Smooth muscle cell (in vitro differentiated cells): Measurements from ENCODE around the gene TMEM127. TPM values are rescaled to one million over a fixed set of nuclear protein-coding genes. Genes with fewer than 3 reads are reported as not detected.

Experiments
- DNase-seq: peaks from one replicate; lab custom pipeline; 2025; ENCODE audit not compliant: unreplicated experiment; lab: John Stamatoyannopoulos, UW
- H2AFZ ChIP-seq: fragments of 200-600 bp; sonication (generic); 2 replicates; pipeline ENCODE4 v1.6.0; 2016; ENCODE audit warnings: antibody characterized with exemption, low read depth, mild to moderate bottlenecking
- H3F3A ChIP-seq: fragments of 200-600 bp; sonication (generic); 2 replicates; pipeline ENCODE4 v1.6.0; 2017; ENCODE audit warnings: antibody characterized with exemption, low read depth
- H3K27ac ChIP-seq: fragments of 200-600 bp; sonication (generic); 2 replicates; pipeline ENCODE4 v1.5.1; 2016; ENCODE audit warnings: low read depth, mild to moderate bottlenecking
- H3K27me3 ChIP-seq: fragments of 200-600 bp; sonication (generic); 2 replicates; pipeline ENCODE4 v1.6.1; 2016; ENCODE audit warnings: low read depth, mild to moderate bottlenecking
- H3K36me3 ChIP-seq: fragments of 200-600 bp; sonication (generic); 2 replicates; pipeline ENCODE4 v1.5.1; 2016; ENCODE audit warnings: low read depth
- H3K4me1 ChIP-seq: fragments of 200-600 bp; sonication (generic); 2 replicates; pipeline ENCODE4 v1.5.1; 2016; ENCODE audit warnings: low read depth
- H3K4me2 ChIP-seq: fragments of 200-600 bp; sonication (generic); 2 replicates; pipeline ENCODE4 v1.6.0; 2016; ENCODE audit warnings: mild to moderate bottlenecking
- H3K4me3 ChIP-seq: fragments of 200-600 bp; sonication (generic); 2 replicates; pipeline ENCODE4 v1.5.1; 2016; ENCODE audit warnings: mild to moderate bottlenecking
- H3K79me2 ChIP-seq: fragments of 200-600 bp; sonication (generic); 2 replicates; pipeline ENCODE4 v1.6.0; 2016; ENCODE audit warnings: low read depth, mild to moderate bottlenecking
- H3K9ac ChIP-seq: fragments of 200-600 bp; sonication (generic); 2 replicates; pipeline ENCODE4 v1.6.0; 2016; ENCODE audit warnings: low read depth
- H3K9me3 ChIP-seq: fragments of 200-600 bp; sonication (generic); replicated peaks from 2 replicates; pipeline ENCODE4 v1.5.1; 2016; ENCODE audit warnings: low read depth
- H4K20me1 ChIP-seq: fragments of 200-600 bp; sonication (generic); 2 replicates; pipeline ENCODE4 v1.6.0; 2016; ENCODE audit warnings: low read depth
- CTCF ChIP-seq: fragments of 200-600 bp; sonication (generic); IDR thresholded peaks from 2 replicates; pipeline ENCODE4 v1.5.1; 2017; ENCODE audit warnings: borderline replicate concordance, mild to moderate bottlenecking, antibody characterized with exemption; ENCODE audit not compliant: insufficient read depth, poor library complexity, severe bottlenecking
- WGBS: methylation state at CpG from one replicate; pipeline ENCODE4 v1.1.7; 2016; ENCODE audit warnings: low lambda C conversion rate; 5-methylcytosine and 5-hydroxymethylcytosine counted together
- polyA plus RNA-seq: library from polyadenylated mRNA; unstranded; fragments of >200 nt; fragmentation: Nextera tagmentation; extraction: Ambion mirVana; gene quantifications from 2 replicates; pipeline ENCODE4 v1.2.1, GENCODE V29; 2016
- total RNA-seq: library from RNA; depleted of rRNA; stranded (reverse); fragments of >200 nt; gene quantifications from 2 replicates; pipeline ENCODE4 v1.2.3, GENCODE V29; 2014

The TMEM127 gene
- total and polyA plus RNA-seq, 2 experiments from 2014 or later: 21.9 to 31.8 TPM

GRCh38 chr2:96249654-96250053 lies 16.1 kb downstream of the TMEM127 start:
- no peaks in the 10 kb centered on the region for H3K9me3 ChIP-seq
- no peak for TF ChIP-seq CTCF
- H3K27me3 ChIP-seq: no peaks in the 10 kb centered on the region
- H3K9ac ChIP-seq: no peak overlapping the region
- H3K4me3 ChIP-seq: no peak overlapping the region
- H3K79me2 ChIP-seq: no peaks in the 10 kb centered on the region
- 88% methylated on average over 9 of the region's 9 CpGs for WGBS
- no peak for DNase-seq
- H2AFZ ChIP-seq: no peak overlapping the region
- H4K20me1 ChIP-seq: no peaks in the 10 kb centered on the region
- no peak overlapping the region for H3K4me2 ChIP-seq
- H3K4me1 ChIP-seq: no peaks in the 10 kb centered on the region
- no peak overlapping the region for H3K27ac ChIP-seq
- peaks cover 4% of the 10 kb centered on the region for H3F3A ChIP-seq
- H3K36me3 ChIP-seq: no peaks in the 10 kb centered on the region

DNA sequence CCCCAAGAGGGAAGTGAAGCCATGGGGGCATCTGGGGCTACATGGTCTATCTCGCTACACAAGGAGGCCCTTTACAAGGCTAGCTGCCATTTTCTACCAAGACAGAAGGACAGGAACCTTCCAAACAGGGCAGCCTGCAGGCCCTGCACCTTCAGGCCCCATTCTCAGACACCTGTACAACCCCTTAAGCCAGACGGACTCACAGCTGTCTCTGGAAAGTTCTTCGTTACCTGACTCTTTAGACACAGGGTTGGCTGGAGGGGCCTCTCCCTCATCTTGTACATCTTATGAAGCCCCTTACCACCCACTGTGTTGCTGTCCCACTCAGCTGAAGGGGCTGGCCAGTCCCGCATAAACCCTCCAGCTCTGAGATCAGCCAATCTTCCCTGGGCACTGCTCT lies 17.2 kb downstream of the TMEM127 start:
- H3K27ac ChIP-seq: no peak overlapping the region
- no peak overlapping the region for H3K4me2 ChIP-seq
- no peak for TF ChIP-seq CTCF
- 96% methylated on average over 4 of the region's 4 CpGs for WGBS
- H3K4me1 ChIP-seq: no peaks in the 10 kb centered on the region
- no peak for DNase-seq
- no peak overlapping the region for H3K9ac ChIP-seq
- no peaks in the 10 kb centered on the region for H3K79me2 ChIP-seq
- H3K36me3 ChIP-seq: no peaks in the 10 kb centered on the region
- peaks cover 4% of the 10 kb centered on the region for H3F3A ChIP-seq
- H4K20me1 ChIP-seq: no peaks in the 10 kb centered on the region
- H3K9me3 ChIP-seq: no peaks in the 10 kb centered on the region
- no peak overlapping the region for H3K4me3 ChIP-seq
- no peaks in the 10 kb centered on the region for H3K27me3 ChIP-seq
- H2AFZ ChIP-seq: no peak overlapping the region

DNA sequence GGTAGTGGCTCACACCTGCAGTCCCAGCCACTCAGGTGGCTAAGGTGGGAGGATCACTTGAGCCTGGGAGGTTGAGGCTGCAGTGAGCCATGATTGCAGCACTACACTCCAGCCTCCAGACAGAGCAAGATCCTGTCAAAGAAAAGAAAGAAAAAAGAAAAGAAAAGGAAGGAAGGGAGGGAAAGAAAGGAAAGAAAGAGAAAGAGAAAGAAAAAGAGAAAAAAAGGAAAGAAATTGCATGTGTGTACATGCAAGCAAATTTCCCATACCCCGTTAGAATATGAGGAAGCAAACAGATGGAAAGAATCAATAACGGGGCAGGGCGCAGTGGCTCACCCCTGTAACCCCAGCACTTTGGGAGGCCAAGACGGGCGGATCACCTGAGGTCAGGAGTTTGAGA lies 17.9 kb downstream of the TMEM127 start:
- Histone ChIP-seq H3K36me3 (no peaks in the 10 kb centered on the region), H3K79me2 (no peaks in the 10 kb centered on the region), H3K4me1 (no peaks in the 10 kb centered on the region), H3K9ac (no peak overlapping the region), H3K9me3 (no peaks in the 10 kb centered on the region), H3F3A (peaks cover 4% of the 10 kb centered on the region), H3K4me2 (no peak overlapping the region), H3K27ac (no peak overlapping the region), H3K27me3 (no peaks in the 10 kb centered on the region), H2AFZ (no peak overlapping the region), H3K4me3 (no peak overlapping the region), H4K20me1 (no peaks in the 10 kb centered on the region)
- no peak for DNase-seq
- TF ChIP-seq CTCF: no peak
- WGBS: 97% methylated on average over 5 of the region's 5 CpGs

- no peak overlapping the region for H3K4me3 ChIP-seq
- no peak overlapping the region for H3K27ac ChIP-seq
- no peaks in the 10 kb centered on the region for H3K9me3 ChIP-seq
- H3K79me2 ChIP-seq: no peaks in the 10 kb centered on the region
- H3K27me3 ChIP-seq: no peaks in the 10 kb centered on the region
- DNase-seq: no peak
- no peaks in the 10 kb centered on the region for H3K36me3 ChIP-seq
- no peak overlapping the region for H3K9ac ChIP-seq
- 85% methylated on average over 3 of the region's 3 CpGs for WGBS
- no peaks in the 10 kb centered on the region for H4K20me1 ChIP-seq
- no peak overlapping the region for H3K4me2 ChIP-seq
- H2AFZ ChIP-seq: no peak overlapping the region
- H3K4me1 ChIP-seq: no peaks in the 10 kb centered on the region
- no peak for TF ChIP-seq CTCF
- H3F3A ChIP-seq: peaks cover 4% of the 10 kb centered on the region
Observed at GRCh38 chr2:96247009-96247408, 18.8 kb downstream of the TMEM127 start.
